Fibroblast of upper back skin (primary cell): ENCODE data around the gene ITPA.
"Not testable (repeated sequence)": the region's sequence is repeated elsewhere in the genome, so short reads cannot be mapped to it uniquely, and the experiment has no call there.

Experiments
- DNase-seq: peaks from one replicate; pipeline ENCODE4 v3.0.0-alpha.2; 2013

ITPA gene

DNA sequence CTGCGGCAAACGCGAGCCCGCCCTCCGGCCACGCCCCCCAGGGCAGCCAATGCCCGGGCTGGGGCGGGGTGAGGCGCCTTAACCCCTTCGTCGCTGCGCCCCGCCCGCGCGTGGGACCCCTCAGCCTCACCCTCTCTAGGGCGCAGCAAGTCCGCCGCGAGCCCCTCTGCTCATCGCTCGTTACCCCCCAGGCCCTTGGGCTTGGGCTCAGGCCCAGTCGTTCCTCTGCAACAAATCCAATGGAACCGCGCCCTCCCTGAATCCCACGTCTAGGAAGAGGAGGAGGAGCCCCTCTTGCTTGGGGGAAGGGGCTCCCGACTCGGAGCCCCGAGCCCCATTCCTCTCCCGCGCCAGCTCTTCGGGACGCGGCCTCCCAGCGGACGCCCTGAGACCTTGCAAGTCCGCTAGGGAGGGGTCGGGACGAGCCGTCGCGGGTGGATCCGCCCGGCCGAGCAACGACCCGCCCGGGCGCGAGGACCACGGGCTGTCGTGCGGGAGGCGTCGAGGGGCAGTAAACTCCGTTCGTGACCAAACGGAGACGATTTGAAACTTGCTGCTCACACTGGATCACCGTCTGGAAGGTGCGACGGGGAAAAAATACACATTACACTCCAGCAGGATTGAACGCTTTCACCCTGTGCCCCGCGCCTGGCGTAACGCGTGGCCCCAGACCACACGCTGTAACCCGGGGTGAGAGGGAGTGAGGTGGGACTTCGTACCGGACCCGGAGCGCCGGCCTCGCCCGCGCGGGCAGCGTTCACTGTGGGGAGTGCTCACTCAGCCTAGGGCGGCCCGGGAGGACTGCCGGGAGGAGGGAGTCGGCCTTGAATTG is 35.5 kb upstream of the ITPA start:
- peak; percentile 77 for DNase-seq

DNA sequence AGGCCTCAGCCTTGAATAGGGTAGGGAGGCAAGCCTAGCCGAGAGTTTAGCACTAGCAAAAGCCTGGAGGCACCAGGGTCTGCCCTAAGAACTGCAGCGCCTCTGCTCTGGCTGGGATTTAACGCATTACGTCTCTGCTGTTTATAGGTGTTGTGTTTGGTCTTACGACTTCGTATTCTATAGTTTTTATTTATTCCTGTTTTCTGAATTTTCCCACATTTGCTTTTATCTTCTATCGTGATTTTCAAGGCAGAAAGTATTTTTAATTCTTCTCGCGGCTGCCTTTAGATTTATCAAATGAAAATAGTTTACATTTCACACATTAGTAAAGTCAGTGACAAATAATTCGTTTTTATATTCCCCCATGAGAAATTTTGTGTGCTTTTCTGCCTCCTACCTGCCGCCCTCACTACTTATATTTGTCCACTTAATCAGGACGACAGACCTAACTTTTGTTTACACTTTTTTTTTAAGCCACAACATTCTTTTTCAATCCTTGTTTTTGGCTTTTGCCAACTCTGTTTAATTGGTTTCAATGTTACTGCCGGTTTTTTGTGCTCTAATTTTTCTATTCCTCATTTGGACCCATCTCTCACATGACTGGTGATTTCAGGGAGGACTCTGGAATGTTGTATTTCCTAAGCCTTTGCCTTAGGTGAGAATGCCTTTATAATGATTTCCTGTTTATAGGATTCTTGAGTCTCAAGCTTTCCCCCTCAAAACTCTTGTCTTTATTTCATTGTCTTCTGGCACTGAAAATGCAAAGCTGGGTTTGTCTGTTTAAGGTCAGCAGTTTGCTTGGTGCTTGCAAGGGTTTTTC is 34.6 kb upstream of the ITPA start:
- DNase-seq = peak; percentile 7

DNA sequence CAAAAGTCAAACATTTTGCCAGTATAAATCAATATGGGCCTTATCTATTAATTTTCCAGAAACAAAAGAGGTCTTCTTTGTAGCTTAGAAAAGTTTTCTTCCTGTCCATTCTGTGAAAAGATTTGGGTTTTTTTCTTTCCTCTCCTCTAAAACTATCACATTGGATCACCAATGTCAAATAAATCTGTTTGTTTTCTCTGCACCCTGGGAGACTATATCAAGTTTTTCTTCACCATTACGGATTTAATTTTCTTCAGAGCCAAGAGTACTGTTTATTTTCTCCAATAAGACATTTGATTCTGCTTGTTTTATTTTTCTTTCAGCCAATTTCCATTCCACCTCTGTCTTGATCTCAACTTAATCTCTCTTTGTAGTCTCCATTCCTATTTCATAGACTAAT is 34.0 kb upstream of the ITPA start:
- no peak for DNase-seq

DNA sequence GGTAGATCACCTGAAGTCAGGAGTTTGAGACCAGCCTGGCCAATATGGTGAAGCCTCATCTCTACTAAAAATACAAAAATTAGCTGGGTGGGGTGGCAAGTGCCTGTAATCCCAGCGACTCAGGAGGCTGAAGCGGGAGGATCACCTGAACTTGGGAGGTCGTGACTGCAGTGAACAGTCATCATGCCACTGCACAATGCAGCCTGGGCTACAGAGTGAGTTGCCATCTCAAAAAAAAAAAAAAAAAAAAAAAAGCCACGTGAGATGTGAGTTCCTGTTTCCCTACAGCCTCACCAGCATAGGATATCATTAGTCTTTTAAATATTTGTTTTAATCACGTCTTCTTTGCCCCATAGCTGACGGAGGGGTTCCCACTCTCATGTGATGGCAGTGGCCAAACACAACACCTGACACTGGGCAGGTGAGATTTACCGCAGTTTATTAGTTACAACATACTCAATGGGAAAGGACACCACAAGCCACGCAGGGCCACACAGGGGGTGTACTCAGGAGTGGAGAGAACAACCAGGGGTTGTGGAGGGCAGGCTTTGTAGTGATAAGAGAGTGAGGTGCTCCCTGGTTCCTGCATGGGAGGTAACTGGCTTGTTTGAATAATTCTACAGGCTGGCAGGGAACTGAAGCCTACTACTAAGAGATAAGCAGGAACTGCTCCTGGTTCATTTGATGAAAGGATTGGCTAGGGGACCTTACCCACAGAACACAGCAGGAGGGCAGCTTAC is 31.4 kb upstream of the ITPA start:
- no peak for DNase-seq

DNA sequence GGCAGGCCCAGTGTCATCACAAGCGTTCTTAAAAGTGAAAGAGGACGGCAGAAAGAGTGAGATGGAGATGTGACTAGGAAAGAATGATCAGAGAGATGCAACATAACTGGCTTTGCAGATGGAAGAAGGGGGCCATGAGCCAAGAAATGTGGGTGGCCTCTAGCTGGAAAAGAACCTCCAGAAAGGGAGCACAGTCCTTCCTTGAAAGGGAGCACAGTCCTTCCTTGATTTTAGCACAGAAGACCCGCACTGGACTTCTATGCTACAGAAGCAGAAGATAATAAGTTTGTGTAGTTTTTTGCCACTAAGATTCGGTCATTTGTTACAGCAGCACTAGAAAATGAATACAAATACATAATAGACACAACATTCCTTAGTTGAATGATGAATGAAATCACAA is 29.0 kb upstream of the ITPA start:
- no peak for DNase-seq

DNA sequence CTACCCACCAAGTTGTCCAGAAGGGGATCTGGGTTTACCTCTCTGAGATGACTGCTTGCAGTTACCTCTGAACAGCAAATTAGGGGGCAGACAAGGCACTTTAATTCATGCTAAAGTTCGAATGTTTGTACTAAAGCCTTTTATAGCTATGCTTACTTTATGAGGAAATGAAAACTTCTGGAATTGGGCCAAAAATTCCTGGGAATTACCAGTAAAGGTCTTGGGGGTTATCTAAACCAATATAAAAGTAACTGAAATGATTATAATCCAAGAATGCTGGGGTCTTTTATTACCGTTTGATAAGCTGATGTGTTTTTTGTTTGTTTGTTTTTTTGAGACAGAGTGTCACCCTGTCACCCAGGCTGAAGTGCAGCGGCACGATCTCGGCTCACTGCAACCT is 28.0 kb upstream of the ITPA start:
- no peak for DNase-seq

DNA sequence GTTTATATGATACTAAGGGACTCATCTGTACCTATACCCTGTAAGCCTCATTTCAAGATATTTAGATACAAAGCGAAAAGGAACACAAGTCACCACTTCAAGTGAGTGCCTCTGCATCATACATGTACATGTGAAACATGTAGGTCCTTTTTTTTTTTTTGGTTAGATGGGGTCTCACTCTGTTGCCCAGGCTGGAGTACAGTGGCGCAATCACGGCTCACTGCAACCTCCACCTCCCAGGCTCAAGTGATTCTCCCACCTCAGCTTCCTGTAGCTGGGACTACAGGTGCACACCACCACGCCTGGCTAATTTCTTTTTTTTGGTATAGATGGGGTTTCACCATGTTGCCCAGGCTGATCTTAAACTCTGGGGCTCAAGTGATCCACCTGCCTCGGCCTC is 26.9 kb upstream of the ITPA start:
- not testable (repeated sequence) for DNase-seq

DNA sequence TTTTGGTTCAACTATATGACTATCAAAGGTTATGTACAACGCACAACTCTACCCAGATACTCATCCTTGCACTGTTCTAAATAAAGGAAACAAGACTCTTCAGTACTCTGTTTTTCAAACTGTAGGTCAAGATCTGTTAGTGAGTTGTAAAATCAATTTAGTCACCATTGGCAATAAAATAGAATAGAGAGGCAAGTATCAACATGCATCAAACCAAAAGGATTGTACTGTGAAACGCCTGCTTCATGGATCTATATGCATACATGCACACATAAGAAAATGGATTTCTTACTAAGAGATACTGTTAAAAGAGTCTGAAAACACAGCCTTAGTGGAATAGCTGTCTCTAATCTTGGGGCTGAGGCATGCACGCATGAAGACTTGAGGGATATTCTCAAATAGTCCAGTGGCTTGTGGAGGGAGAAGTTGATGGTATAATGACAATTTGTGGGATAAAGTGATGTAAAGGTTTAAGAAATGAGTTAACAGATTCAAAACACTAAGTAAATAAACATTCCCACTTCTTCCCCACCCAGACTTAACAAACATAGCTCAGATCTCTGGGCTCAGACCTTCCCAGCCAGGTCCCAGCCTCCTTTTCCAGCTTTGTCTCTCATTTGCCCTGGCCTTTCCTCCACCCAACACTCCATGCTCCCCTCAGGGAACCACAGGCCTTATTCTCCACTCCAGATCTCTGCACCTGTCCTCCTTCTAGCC is 25.2 kb upstream of the ITPA start:
- DNase-seq = no peak

DNA sequence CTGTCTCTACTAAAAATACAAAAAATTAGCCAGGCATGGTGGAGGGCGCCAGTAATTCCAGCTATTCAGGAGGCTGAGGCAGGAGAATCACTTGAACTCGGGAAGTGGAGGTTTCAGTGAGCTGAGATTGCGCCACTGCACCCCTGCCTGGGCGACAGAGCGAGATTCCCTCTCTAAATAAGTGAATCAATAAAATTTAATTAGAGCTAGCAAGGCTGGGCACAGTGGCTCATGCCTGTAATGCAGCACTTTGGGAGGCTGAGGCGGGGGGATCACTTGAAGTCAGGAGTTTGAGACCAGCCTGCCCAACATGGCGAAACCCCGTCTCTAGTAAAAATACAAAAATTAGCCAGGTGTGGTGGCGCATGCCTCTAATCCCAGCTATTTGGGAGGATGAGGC is 21.4 kb upstream of the ITPA start:
- not testable (repeated sequence) for DNase-seq

DNA sequence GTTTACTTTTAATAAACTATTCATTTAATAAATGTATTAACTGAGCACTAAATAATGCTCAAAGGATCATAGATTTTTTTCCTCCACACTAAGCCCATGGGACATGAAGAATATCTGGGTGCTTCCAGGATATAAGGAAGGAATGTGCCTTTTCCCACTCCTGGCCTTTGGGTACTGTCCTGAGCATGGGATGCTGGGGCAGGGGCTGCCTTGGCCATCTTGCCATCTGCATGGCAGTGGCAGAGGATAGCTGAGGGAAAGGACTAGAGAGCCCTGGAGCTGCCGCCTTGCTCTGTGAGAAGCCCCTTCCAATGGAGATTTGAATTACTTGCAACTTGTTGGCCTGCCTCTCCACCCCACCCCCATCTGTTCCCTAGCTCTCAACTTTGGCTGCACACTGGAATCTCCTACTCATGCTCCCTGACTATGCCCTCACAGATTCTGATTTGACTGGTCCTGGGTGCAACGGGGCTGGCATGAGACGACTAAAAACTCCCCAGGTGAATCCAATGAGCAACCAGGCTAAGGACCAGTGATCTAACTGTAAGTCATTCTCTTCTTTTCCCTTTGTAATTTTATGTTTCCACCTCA is 20.4 kb upstream of the ITPA start:
- DNase-seq = no peak

DNA sequence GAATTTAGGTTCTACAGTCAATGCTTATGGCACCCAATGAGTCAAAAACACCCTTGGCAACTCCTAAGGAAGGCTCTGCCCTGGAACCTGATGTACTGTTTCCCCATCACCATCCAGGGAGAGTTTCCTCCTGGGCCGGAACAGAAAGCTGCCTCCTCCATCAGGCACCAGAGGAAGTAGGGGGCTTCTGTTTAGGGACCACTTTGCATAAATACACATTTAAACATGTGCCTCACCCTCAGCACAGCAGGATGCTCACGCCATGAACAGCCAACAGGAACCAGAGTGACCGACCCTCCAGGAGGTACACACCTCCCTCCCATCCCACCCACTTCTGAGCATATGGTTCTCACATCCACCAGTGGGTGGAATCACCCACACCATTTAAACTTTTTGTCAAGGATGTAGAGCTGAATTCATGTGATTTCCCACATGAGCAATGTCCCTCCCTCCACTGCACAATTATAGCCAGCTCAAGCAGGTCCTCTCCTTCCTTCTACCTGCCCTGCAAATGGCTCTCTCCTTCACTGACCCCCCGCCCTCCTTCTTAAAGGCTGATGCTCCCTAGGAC is 19.7 kb upstream of the ITPA start:
- DNase-seq = no peak

DNA sequence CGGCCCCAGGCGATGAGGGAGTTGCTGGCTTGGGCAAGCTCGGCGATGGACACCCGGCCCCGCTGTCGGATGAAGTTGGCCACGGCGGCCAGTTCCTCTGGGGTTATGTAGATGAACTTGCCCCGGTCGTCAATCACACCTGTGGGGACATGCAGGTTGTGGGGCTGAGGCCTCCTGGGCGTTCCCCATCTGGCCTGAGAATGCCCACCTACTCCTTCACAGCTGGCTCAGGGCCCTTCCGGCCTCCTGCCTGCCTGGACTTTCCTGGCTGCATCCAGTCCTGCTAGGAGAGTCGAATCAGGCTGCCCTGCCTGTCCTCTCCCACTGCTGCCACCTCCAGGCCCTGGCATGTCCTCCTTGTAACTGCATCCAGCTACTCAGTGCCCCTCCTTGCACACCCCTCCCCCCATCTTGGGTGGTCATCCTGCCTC is 18.6 kb upstream of the ITPA start:
- no peak for DNase-seq

DNA sequence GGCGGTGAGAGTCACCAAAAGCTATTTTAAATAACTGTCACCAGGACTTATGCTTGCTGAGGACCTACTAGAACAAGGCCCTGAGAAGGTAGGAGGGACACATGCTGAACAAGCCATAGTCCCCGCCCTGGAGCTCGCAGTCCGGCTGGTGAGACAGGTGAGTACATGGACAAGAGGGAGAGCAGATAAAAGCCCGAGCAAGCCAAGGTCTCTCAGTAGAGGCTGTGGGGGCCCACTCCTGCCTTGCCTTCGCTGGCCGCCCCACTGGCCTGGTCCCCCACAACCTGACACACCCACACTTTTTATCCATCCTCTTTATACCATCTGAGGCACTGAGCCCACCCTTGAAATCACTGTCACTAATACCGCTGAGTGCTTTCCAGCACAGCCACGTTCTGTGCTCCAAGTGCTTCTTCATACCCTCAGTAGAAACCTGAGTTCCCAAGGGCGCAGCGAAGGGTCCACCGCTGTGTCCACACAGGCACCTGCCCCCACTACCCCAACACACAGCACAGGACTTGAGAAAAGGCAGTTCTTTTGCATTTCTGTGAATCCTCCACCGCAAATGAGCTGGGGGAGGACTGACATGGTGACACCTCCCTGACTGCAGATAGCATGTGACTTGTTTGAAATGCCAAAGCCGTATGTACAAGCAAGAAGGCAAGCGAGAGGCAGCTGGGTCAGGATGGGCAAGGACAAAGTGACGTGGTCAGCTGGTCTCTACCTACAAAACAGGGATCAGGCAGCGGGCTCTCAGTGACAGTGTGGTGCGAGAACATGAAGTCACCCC is 16.9 kb upstream of the ITPA start:
- DNase-seq = no peak

DNA sequence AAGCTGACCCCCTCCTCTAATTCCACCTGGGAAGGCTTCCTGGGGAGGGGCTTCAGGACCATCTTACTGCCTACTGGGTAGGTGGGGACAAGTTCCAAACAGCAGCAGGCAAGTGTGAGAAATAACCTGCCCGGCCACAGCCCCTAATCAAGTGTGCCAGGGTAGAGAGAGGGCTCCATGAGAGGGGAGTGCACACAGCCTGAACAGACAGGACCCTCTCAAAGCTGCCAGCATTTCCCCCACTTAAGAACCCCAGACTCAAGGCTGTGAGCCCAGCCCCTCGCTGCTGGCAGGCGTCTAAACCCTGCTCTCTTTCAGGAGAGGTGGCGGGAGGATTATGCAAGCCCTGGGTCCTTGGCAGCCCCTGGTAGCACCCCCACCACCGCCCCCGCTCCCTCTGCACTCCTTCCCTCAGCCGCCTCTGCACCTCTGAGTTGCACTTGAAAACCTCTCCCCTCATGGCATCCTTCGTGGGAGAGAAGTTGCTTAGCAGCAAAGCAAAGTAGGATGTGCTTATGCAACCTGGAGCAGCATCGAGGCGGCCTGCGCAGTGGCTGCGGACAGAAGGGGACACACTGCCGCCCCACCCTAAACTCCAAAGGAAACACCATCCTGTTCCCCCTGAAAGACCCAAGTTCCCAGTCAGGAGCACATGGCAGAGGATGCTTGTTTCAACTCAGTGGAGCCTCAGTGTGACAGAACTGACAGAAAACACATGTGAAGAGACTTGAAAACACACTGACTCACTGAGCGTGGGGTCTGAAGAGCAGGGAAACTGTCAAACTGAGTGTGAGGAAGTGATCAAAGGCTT is 15.3 kb upstream of the ITPA start:
- no peak for DNase-seq

DNA sequence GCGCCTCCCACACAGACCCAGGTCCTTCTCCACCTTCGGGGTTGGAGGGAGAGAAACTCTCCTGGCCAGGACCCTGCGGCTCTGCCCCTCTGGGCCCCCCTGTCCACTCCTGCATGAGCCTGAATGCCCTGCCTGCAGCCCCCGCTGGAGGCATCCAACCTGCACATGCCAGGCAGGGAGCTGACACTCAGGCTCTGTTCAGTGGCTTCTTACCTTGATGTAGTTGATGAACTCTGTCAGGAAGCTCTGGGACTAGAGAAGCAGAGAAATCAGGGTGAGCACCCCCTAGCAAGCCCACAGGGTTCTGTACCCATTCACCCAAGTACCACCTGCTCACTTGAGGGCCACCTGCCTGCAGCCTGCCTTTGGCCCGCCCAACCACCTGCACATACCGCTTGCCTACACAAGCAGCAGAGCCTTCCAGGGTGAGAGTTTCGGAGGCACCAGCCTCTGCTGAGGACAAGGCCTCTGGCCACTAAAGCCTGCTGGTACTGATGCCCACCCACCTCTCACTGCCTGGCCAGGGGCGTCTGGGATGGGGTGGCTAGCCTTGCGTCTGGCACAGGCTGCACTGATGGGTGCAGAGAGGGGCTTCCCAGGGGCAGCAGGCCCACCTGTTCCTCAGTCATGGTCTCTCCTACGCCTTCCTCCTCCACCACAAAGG is 14.5 kb upstream of the ITPA start:
- DNase-seq = no peak

DNA sequence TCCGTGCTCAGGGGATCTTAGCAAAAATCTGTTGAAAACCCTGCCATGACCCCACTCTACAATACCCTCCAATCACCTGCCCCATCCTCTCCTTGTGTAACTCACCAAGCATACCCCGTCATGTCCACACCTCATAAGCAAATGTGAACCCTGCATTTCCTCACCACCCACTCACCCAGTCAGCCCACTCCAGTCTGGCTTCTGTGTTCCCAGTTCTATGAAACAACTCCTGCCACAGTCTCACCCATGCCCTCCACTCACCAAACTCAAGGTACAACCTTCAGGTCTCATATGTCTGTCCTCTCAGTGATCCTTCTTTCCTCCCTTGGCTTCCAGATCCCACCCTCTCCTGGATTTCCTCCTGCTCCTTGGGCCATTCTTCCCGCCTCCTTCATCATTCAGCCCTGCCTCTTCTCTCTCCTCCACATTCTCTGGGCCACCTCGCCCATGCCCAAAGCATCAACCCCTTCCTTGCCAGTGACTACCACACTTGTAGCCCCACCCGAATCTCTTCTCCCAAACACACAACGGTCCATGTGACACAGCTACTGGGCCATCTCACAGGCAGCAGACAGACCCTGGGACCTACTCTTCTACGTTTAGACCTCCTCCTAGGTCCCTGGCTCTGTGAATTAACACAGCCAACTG is 13.6 kb upstream of the ITPA start:
- no peak for DNase-seq

DNA sequence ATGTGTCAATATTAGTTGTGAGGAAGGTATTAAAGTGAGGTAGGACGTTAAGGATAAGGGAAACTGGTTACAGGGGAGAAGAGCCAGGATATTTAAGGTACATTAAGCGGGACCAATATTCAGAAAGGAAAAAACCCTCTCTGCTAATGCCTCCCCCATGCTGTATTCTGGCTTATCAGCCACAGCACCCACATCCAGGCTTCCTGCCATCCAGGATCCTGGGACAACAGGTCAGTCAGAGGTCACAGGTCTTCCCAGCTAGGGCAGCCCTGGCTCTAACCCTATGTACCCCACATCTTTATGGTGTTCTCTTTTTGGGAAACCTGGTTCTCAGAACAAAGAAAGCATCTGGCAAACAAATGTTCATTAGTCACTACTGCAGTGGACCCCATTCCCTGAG is 10.1 kb upstream of the ITPA start:
- no peak for DNase-seq

DNA sequence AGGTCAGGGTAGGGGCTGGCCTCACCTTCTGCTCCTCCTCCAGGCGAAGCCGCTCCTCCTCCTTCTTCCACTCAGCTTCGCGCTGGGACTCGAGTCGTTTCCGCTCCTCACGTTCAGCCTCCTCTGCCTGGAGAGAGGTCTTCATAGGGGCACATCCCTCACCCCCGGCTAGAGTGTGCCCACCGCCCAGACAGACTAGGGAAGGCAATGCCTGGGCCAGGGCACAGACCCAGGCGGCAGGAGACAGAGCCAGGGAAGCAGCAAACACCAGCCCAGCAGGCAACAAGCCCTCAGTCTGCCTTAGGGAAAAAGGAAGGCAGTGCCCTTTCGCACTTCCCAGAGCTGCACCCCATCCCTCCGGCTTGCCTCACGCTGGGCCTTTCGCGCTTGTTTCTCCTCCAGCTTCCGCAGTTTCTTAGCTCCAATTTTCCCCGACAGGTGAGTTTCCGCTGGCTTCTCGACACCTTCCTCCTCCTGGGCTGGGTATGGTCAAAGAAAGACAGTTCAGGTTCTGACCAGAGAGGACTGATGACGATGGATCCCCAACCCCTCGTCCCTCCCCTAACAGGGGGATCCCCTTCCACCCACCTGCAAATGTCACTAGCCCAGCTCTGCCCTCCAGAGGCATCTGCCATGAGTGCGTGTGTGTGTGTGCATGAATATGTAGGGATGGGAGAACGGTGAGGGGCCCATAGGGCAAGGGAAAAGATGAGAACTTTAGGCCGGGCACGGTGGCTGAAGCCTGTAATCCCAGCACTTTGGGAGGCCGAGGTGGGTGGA is 9.1 kb upstream of the ITPA start:
- no peak for DNase-seq

DNA sequence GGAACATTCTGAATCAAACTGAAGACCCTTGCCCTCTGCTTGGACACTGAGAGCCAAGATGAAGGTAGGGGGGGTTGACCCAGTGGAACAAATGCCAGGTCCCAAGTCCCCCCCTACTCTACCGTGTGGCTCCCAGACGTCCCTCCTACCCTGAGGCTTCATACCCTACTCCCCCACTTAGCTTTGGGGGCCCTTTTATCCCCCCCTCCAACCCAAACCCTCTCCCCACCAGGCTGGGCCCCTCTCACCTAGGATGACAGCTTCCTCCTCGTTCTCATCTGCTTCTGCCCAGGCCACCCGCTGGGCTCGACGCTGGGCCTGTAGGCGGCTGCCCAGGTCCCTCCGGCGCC is 6.4 kb upstream of the ITPA start:
- no peak for DNase-seq
